ENCODE data around the gene CTRB1. TPM values are rescaled to one million over a fixed set of nuclear protein-coding genes. Genes with fewer than 3 reads are reported as not detected.
A peak's percentile ranks its signal among the peaks of the same experiment; 100 is the strongest.
"Not testable (repeated sequence)": the region's sequence is repeated elsewhere in the genome, so short reads cannot be mapped to it uniquely, and the experiment has no call there.

Gene CTRB1
- polyA plus RNA-seq, 3 donors from 2014 or later = not detected

GRCh38 chr16:75263963-75264445 lies 45.2 kb downstream of the CTRB1 start:
- peak overlapping the region; percentile 51 to 72 (median 69) for H3K4me3 Mint-ChIP-seq
- peaks cover 0 to 7% of the 10 kb centered on the region in 2 donors for H3K4me1 Mint-ChIP-seq
- H3K27ac Mint-ChIP-seq = no peak overlapping the region
- DNase-seq = no peak
- peaks cover 0 to 5% (median 0%) of the 10 kb centered on the region in 6 donors for H3K9me3 Mint-ChIP-seq
- H3K36me3 Mint-ChIP-seq = no peaks in the 10 kb centered on the region
- peaks cover 15 to 25% (median 23%) of the 10 kb centered on the region in 3 donors for H3K27me3 Mint-ChIP-seq (ENCODE audit: low read depth in 3 of 3)

DNA sequence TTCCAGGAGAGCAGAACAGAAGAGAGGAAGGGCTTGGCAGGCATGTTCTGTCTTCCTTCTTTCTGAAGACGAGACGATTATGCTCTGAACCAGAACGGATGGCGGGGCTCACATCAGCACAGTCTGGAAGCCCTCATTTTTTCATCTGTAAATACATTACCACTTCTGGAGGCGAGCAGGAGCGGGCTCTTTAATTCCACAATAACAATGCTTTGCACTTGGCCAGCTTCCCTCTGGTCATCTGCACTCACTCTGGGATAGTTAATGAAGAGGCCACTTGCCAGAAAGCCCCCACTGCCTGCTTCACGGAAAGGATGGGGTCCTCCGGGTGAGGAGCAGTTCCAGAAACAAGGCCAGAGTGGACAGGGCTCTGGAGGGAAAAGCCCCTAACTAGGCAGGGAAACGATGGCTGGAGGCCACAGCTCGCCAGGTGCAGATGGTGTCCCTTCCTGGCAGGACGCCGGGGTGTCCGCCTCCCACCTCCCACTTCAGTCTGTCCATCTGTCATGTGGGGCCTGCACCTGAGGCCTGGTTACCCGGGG lies 45.7 kb downstream of the CTRB1 start:
- DNase-seq = no peak
- H3K4me1 Mint-ChIP-seq = peaks cover 0 to 7% of the 10 kb centered on the region in 2 donors
- H3K36me3 Mint-ChIP-seq = no peaks in the 10 kb centered on the region
- H3K4me3 Mint-ChIP-seq = peak overlapping the region; percentile 51 to 72 (median 69)
- peaks cover 18 to 22% (median 22%) of the 10 kb centered on the region in 3 donors for H3K27me3 Mint-ChIP-seq (ENCODE audit: low read depth in 3 of 3)
- H3K9me3 Mint-ChIP-seq = peaks cover 0 to 5% (median 0%) of the 10 kb centered on the region in 6 donors
- no peak overlapping the region for H3K27ac Mint-ChIP-seq

- Mint-ChIP-seq H3K27me3 (ENCODE audit: low read depth in 3 of 3) (peaks cover 18 to 23% (median 22%) of the 10 kb centered on the region in 3 donors), H3K36me3 (no peaks in the 10 kb centered on the region), H3K27ac (no peak overlapping the region), H3K4me1 (peaks cover 0 to 7% of the 10 kb centered on the region in 2 donors), H3K4me3 (peak overlapping the region in 4 of 5 donors; percentile 21 to 70 (median 64)), H3K9me3 (peaks cover 0 to 5% (median 0%) of the 10 kb centered on the region in 6 donors)
- no peak for DNase-seq
These were observed 46.5 kb downstream of the CTRB1 start for GRCh38 chr16:75264999-75265910.

DNA sequence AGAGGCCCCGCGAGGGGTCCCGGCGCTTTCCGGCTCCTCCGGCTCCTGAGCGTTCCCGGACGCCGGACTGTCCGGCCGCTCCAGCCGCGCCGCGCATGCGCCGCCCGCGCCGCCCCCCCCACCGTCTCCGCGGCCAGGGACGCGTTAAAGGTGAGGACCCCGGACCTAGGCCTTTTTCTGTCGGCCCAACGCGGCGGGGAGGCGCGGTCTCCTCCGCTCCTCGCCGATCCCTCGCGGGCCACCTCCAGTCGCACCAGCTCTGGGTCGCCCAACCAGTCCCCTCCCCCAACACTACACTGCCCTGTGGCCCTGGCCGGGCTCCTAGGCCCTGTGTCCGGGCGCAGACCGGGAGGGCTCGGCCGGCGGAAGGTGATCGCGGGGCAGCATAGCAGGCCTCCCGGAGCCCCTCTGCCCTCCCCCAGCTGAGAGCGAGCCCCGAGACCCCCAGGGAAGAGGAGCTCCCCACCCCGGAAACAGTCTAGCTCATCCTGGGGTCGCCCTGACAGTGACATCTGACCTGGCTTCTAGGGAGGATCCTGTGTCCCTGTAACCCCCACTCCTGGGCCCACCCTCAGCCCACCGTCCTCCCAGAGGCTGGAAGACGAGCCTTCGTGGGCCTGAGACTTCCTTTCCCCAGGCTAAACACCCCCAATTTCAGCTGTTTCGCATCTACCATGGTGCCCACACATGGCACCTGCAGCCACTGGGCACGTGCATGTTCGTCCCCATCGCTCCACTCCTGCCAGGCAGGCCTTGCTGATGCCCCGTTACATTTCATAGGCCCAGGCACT lies 47.3 kb downstream of the CTRB1 start:
- Mint-ChIP-seq H3K27ac (no peak overlapping the region), H3K9me3 (peaks cover 0 to 5% (median 0%) of the 10 kb centered on the region in 6 donors), H3K27me3 (ENCODE audit: low read depth in 3 of 3) (peaks cover 17 to 26% (median 22%) of the 10 kb centered on the region in 3 donors), H3K36me3 (no peaks in the 10 kb centered on the region), H3K4me1 (peaks cover 0 to 7% of the 10 kb centered on the region in 2 donors), H3K4me3 (peak overlapping the region; percentile 69 to 79 (median 73))
- no peak for DNase-seq

DNA sequence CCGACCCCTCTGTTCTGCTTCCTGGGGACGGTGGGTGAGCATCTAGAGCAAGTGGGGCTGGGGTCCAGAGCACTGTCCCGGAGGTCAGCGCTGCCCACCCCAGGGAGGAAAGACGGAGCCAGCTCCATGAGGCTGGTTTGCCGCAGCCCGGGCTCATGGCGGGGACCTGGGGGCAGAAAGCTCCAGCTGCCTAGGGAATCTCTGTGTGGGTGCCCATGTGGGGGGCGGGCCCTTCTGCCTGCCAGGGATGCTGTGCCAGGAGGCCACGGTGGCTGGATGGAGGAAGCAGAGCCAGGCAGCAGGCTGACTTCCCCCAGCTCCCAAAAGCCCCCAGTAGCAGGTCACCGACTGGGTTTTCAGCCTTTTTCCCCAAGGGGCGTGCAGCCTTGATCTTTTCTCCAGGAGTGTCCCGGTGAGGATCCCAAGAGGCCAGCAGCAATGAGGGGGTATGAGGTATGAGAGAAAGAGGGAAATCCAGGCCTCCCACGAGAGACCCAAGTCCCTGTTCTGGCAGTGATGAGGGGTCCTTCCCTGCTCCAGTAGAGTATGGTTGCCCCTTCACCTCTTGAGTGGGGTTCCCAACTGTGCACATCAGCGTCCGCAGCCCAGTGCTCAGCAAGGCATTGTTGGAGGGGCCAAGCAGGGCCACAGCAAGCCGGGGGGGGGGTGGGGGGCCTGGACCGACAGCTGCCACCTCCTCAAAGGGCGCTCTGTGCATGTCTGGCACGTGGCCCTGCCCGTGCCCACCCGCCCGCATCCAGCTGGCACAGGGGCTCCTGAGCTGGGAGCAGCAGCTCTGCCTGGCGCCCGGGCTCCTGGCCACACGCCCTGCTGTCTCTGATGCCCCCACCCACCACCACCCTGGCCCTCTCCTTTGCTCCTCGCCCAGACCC lies 48.2 kb downstream of the CTRB1 start:
- H3K36me3 Mint-ChIP-seq = no peaks in the 10 kb centered on the region
- peaks cover 0 to 5% (median 0%) of the 10 kb centered on the region in 6 donors for H3K9me3 Mint-ChIP-seq
- H3K4me3 Mint-ChIP-seq = peak overlapping the region in 4 of 5 donors; percentile 69 to 79 (median 76)
- H3K4me1 Mint-ChIP-seq = peaks cover 0 to 7% of the 10 kb centered on the region in 2 donors
- DNase-seq = no peak
- H3K27me3 Mint-ChIP-seq (ENCODE audit: low read depth in 3 of 3) = peaks cover 18 to 31% (median 22%) of the 10 kb centered on the region in 3 donors
- no peak overlapping the region for H3K27ac Mint-ChIP-seq

DNA sequence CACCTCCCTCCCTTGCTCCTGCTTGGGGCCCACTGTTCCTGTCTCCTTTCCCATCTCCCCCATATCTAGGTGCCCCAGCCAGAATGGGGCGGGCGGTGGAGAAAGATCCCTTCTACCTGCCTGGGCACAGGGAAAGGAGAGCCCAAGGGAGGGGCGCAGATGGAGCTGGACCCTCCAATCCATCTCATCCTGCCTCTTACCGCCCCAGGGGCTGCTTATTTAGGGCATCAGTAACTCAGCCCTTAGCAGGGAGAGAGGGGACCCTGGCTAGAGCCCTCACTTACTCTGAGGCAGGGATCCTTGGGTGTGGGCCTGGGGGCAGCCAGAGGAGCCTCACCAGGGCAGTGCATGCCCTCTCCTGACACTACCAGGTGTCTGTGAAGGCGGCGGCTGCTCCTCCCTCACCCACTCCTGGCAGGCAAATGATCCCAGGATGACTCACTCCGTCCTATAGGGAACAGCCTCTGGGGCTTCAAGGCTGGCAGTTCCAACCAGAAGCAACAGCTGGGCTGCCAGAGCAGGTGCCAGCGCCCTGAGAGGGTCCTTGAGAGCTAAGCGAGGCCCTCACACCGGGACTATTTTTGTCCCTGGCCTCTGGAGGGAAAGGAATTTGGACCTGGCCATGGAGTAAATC lies 49.0 kb downstream of the CTRB1 start:
- peaks cover 0 to 7% of the 10 kb centered on the region in 2 donors for H3K4me1 Mint-ChIP-seq
- peaks cover 16 to 29% (median 22%) of the 10 kb centered on the region in 3 donors for H3K27me3 Mint-ChIP-seq (ENCODE audit: low read depth in 3 of 3)
- peaks cover 0 to 4% (median 0%) of the 10 kb centered on the region in 6 donors for H3K9me3 Mint-ChIP-seq
- H3K36me3 Mint-ChIP-seq = no peaks in the 10 kb centered on the region
- no peak overlapping the region for H3K27ac Mint-ChIP-seq
- H3K4me3 Mint-ChIP-seq = no peak overlapping the region
- no peak for DNase-seq

DNA sequence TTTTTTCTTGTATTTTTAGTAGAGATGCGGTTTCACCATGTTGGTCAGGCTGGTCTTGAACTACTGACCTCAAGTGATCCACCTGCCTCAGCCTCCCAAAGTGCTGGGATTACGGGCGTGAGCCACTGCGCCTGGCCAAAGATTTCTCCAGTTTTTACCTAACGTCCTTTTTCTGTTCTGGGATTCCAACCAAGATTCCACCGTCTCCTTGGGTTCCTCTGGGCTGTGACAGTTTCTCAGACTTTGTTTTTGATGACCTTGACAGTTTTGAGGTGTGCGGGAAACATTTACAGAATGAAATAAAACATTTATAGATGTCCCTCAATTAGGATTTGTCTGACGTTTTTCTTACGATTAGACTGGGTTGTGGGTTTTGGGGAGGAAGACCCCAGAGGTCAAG lies 50.6 kb downstream of the CTRB1 start:
- H3K4me1 Mint-ChIP-seq, H3K9me3 Mint-ChIP-seq, H3K36me3 Mint-ChIP-seq, H3K27ac Mint-ChIP-seq, H3K4me3 Mint-ChIP-seq, DNase-seq: not testable (repeated sequence)
- H3K27me3 Mint-ChIP-seq (ENCODE audit: low read depth in 3 of 3) = peaks cover 15 to 35% (median 15%) of the 10 kb centered on the region in 3 donors

GRCh38 chr16:75271441-75272096 lies 52.8 kb downstream of the CTRB1 start:
- Mint-ChIP-seq H3K27me3 (ENCODE audit: low read depth in 3 of 3) (peaks cover 12 to 28% (median 23%) of the 10 kb centered on the region in 3 donors), H3K9me3 (no peaks in the 10 kb centered on the region), H3K4me3 (no peak overlapping the region), H3K27ac (no peak overlapping the region), H3K4me1 (no peaks in the 10 kb centered on the region), H3K36me3 (peaks cover 0 to 3% (median 0%) of the 10 kb centered on the region in 3 donors)
- no peak for DNase-seq

DNA sequence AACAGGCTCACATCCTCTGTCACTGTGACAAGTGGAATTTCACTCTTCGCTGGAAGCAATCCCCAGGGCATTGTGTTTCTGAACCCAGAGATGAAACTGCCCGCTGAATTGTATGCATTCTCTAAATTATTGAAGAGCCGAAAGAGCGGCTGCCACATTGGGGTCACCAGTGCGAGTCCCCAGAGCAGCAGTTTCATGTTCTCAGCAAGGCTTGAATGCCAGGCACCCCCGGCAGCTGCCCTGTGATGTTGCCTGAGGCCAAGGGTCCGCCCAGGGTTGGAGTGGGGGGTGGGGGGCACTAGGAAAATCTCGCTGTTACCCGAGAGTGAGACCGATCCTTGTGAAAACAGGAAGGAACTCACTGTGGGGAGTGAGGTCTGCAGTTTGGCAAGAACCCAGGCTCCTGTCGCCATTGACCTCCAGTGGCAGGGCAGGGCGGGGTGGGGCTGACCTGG lies 53.3 kb downstream of the CTRB1 start:
- Mint-ChIP-seq H3K36me3 (peaks cover 0 to 3% (median 0%) of the 10 kb centered on the region in 3 donors), H3K27me3 (ENCODE audit: low read depth in 3 of 3) (peaks cover 12 to 27% (median 23%) of the 10 kb centered on the region in 3 donors), H3K4me1 (no peaks in the 10 kb centered on the region), H3K9me3 (no peaks in the 10 kb centered on the region), H3K4me3 (no peak overlapping the region), H3K27ac (no peak overlapping the region)
- no peak for DNase-seq

DNA sequence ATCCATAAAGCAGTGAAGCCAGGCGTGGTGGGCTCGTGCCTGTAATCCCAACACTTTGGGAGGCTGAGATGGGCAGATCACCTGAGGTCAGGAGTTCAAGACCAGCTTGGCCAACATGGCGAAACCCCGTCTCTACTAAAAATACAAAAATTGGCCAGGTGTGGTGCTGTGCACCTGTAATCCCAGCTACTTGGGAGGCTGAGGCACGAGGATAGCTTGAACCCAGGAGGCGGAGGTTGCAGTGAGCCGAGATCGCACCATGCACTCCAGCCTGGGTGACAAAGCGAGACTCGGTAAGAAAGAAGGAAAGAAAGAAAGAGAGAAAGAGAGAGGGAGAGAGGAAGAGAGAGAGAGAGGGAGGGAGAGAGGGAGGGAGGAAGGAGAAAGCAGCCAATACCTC lies 53.8 kb downstream of the CTRB1 start:
- DNase-seq, H3K9me3 Mint-ChIP-seq, H3K4me1 Mint-ChIP-seq, H3K36me3 Mint-ChIP-seq, H3K4me3 Mint-ChIP-seq, H3K27ac Mint-ChIP-seq: not testable (repeated sequence)
- H3K27me3 Mint-ChIP-seq (ENCODE audit: low read depth in 3 of 3) = peaks cover 10 to 27% (median 24%) of the 10 kb centered on the region in 3 donors

GRCh38 chr16:75273054-75273925 lies 54.5 kb downstream of the CTRB1 start:
- no peak overlapping the region for H3K4me3 Mint-ChIP-seq
- H3K36me3 Mint-ChIP-seq = peaks cover 0 to 3% (median 0%) of the 10 kb centered on the region in 3 donors
- no peaks in the 10 kb centered on the region for H3K4me1 Mint-ChIP-seq
- DNase-seq = no peak
- no peaks in the 10 kb centered on the region for H3K9me3 Mint-ChIP-seq
- H3K27ac Mint-ChIP-seq = no peak overlapping the region
- H3K27me3 Mint-ChIP-seq (ENCODE audit: low read depth in 3 of 3) = peaks cover 13 to 30% (median 27%) of the 10 kb centered on the region in 3 donors
